Omental fat pad (tissue), 4 donors: ENCODE measurements around the gene DEFB123. TPM values are rescaled to one million over a fixed set of nuclear protein-coding genes. Genes with fewer than 3 reads are reported as not detected.
"Not testable (repeated sequence)": the region's sequence is repeated elsewhere in the genome, so short reads cannot be mapped to it uniquely, and the experiment has no call there.

ENCODE experiments used
- ATAC-seq: fragments of 150-250 bp; one replicate; pipeline ENCODE4 v1.9.1; 2016; ENCODE audit warnings: mild to moderate bottlenecking, moderate library complexity; ENCODE audit not compliant: low FRiP score
- DNase-seq: peaks from one replicate; pipeline ENCODE4 v3.0.0-alpha.2; 2019; ENCODE audit warnings: low spot score
- CTCF ChIP-seq, 3 donors: fragments of 450-650 bp; IDR thresholded peaks; one replicate each; pipeline ENCODE4 v1.5.1; 2016 to 2017; ENCODE audit warnings: antibody characterized with exemption in 3 of 3, mild to moderate bottlenecking in 3 of 3, moderate library complexity in 2 of 3
- total RNA-seq, 4 donors: library from RNA; depleted of rRNA; stranded (reverse); fragments of >200 nt; gene quantifications; one replicate each; pipeline ENCODE4 v1.1.0, GENCODE V29; 2016

The DEFB123 gene
- total RNA-seq, 4 donors from 2014 or later: not detected

GRCh38 chr20:31415653-31416052, 24.8 kb upstream of the DEFB123 start:
- DNase-seq (no peak), ATAC-seq (no peak)
- TF ChIP-seq CTCF (IDR thresholded peaks at IDR 0.05): no peak

- TF ChIP-seq CTCF (IDR thresholded peaks at IDR 0.05): no peak
- ATAC-seq (no peak), DNase-seq (no peak)
Measured at GRCh38 chr20:31418307-31418706, 22.1 kb upstream of the DEFB123 start.

GRCh38 chr20:31425797-31426196, 14.6 kb upstream of the DEFB123 start:
- DNase-seq (no peak), ATAC-seq (no peak)
- no peak for TF ChIP-seq CTCF (IDR thresholded peaks at IDR 0.05)

- not testable (repeated sequence) for ATAC-seq, DNase-seq
Measured at GRCh38 chr20:31426891-31427551, 13.4 kb upstream of the DEFB123 start.

GRCh38 chr20:31427576-31427975, 12.9 kb upstream of the DEFB123 start:
- DNase-seq, ATAC-seq: not testable (repeated sequence)

GRCh38 chr20:31430568-31431115, 9.8 kb upstream of the DEFB123 start:
- TF ChIP-seq CTCF (IDR thresholded peaks at IDR 0.05): no peak
- ATAC-seq (no peak), DNase-seq (no peak)

GRCh38 chr20:31446084-31446819, 5.8 kb downstream of the DEFB123 start:
- no peak for TF ChIP-seq CTCF (IDR thresholded peaks at IDR 0.05)
- ATAC-seq: no peak
- no peak for DNase-seq
